K562 (cell line): Measurements from ENCODE around the gene ZNF597.

Experiments
- BRD4 ChIP-seq: fragments of 200-600 bp; sonication (generic); IDR thresholded peaks from 2 replicates; pipeline ENCODE4 v1.6.1; 2017; ENCODE audit warnings: inconsistent platforms
- CBX8 ChIP-seq: fragments of 200-600 bp; sonication (generic); IDR thresholded peaks from 2 replicates; pipeline ENCODE4 v1.6.1; 2012; ENCODE audit warnings: borderline replicate concordance, mixed run types, low read depth, mild to moderate bottlenecking, moderate library complexity, mixed read lengths, low read length, control low read depth, inconsistent platforms; ENCODE audit not compliant: poor library complexity, severe bottlenecking; ENCODE audit errors: extremely low read depth
- EZH2 ChIP-seq: IDR thresholded peaks from 2 replicates; pipeline ENCODE4 v1.6.1; 2012; ENCODE audit warnings: low read depth, mild to moderate bottlenecking, inconsistent platforms, low read length, borderline replicate concordance
- PCBP1 ChIP-seq: fragments of 200-400 bp; formaldehyde crosslinking; IDR thresholded peaks from 2 replicates; pipeline ENCODE4 v1.6.1; 2018; ENCODE audit warnings: mild to moderate bottlenecking, low read depth, low read length; ENCODE audit not compliant: poor library complexity, severe bottlenecking
- TAF1 ChIP-seq: IDR thresholded peaks from 2 replicates; pipeline ENCODE4 v1.6.1; 2011; ENCODE audit warnings: mild to moderate bottlenecking, low read length, moderate library complexity; ENCODE audit not compliant: insufficient read depth, control insufficient read depth, severe bottlenecking; ENCODE audit errors: extremely low read depth
- TF ChIP-seq, protein P1 (sequence below): sonication (generic); formaldehyde crosslinking; IDR thresholded peaks from 2 replicates; pipeline ENCODE4 v1.8.0; 2023; ENCODE audit warnings: mild to moderate bottlenecking, missing genetic modification reagents
- TF ChIP-seq, protein P2 (sequence below), 2 experiments: fragments of 450-650 bp; formaldehyde crosslinking in 1 of 2; IDR thresholded peaks; 2 replicates each; pipeline versions ENCODE4 v1.4.0 to v1.6.1; 2014 to 2020; ENCODE audit warnings: mild to moderate bottlenecking in 2 of 2, borderline replicate concordance in 1 of 2, low read depth in 1 of 2

DNA sequence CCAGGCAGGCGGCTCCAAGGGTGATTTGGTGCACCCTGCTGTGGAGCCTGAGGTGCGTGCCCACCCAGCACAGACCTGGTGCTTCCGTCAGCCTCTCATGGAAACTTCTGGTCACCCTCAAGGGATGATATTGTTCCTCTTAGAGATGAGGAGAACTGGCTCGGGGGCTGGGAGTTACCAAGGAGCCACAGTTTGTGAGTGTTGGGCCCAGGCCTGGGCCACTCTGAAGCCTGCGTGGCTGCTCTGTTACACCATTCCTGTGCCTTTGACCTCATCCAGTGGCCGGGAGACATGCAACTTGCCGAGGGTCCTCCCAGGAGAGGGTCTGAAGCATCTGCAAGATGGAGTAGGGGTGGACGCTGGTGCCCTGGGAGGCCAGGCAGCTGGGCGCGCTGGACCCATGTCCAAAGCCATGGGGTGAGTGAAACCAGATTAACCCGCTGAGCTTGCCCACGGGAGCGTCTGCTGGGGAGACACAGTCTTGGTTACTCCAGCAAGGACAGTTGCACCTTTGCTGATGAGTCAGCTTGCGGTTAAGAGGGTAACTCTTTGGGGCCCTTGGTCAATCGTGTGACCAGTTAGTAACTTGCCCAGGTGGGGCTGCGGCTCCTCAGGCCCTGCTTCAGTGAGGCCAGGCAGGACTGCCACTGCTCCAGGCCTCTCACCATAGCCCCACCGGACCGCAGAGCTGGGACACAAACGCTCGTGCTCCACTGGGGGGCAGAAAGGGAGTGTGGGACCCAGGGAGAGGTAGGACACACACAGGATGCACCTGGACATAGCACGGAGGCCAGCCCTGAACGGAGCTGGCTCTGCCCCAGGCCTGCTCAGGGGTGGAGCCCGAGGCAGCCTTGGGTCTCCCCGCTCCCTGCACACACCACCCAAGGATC, 44.5 kb upstream of the ZNF597 start:
- TF ChIP-seq BRD4, result no peak
- TF ChIP-seq EZH2, result no peak
- TF ChIP-seq, protein P1, sequence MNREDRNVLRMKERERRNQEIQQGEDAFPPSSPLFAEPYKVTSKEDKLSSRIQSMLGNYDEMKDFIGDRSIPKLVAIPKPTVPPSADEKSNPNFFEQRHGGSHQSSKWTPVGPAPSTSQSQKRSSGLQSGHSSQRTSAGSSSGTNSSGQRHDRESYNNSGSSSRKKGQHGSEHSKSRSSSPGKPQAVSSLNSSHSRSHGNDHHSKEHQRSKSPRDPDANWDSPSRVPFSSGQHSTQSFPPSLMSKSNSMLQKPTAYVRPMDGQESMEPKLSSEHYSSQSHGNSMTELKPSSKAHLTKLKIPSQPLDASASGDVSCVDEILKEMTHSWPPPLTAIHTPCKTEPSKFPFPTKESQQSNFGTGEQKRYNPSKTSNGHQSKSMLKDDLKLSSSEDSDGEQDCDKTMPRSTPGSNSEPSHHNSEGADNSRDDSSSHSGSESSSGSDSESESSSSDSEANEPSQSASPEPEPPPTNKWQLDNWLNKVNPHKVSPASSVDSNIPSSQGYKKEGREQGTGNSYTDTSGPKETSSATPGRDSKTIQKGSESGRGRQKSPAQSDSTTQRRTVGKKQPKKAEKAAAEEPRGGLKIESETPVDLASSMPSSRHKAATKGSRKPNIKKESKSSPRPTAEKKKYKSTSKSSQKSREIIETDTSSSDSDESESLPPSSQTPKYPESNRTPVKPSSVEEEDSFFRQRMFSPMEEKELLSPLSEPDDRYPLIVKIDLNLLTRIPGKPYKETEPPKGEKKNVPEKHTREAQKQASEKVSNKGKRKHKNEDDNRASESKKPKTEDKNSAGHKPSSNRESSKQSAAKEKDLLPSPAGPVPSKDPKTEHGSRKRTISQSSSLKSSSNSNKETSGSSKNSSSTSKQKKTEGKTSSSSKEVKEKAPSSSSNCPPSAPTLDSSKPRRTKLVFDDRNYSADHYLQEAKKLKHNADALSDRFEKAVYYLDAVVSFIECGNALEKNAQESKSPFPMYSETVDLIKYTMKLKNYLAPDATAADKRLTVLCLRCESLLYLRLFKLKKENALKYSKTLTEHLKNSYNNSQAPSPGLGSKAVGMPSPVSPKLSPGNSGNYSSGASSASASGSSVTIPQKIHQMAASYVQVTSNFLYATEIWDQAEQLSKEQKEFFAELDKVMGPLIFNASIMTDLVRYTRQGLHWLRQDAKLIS (CRISPR knock-in tag), result no peak
- TF ChIP-seq CBX8, result no peak
- TF ChIP-seq, protein P2, sequence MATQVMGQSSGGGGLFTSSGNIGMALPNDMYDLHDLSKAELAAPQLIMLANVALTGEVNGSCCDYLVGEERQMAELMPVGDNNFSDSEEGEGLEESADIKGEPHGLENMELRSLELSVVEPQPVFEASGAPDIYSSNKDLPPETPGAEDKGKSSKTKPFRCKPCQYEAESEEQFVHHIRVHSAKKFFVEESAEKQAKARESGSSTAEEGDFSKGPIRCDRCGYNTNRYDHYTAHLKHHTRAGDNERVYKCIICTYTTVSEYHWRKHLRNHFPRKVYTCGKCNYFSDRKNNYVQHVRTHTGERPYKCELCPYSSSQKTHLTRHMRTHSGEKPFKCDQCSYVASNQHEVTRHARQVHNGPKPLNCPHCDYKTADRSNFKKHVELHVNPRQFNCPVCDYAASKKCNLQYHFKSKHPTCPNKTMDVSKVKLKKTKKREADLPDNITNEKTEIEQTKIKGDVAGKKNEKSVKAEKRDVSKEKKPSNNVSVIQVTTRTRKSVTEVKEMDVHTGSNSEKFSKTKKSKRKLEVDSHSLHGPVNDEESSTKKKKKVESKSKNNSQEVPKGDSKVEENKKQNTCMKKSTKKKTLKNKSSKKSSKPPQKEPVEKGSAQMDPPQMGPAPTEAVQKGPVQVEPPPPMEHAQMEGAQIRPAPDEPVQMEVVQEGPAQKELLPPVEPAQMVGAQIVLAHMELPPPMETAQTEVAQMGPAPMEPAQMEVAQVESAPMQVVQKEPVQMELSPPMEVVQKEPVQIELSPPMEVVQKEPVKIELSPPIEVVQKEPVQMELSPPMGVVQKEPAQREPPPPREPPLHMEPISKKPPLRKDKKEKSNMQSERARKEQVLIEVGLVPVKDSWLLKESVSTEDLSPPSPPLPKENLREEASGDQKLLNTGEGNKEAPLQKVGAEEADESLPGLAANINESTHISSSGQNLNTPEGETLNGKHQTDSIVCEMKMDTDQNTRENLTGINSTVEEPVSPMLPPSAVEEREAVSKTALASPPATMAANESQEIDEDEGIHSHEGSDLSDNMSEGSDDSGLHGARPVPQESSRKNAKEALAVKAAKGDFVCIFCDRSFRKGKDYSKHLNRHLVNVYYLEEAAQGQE (IDR thresholded peaks at IDR 0.05; ENCODE audit: borderline replicate concordance), result no peak
- TF ChIP-seq, protein P2 (CRISPR knock-in tag; IDR thresholded peaks at IDR 0.05; ENCODE audit: low read depth), result no peak
- no peak for TF ChIP-seq PCBP1
- no peak for TF ChIP-seq TAF1
